LNCaP clone FGC (cell line): ENCODE measurements around the gene FOXQ1.

Experiments
- DNase-seq: peaks from one replicate; pipeline ENCODE4 v3.0.0-alpha.2; 2011; ENCODE audit warnings: low read depth
- H3K4me3 ChIP-seq: 2 replicates; pipeline ENCODE4 v1.5.1; 2011; ENCODE audit warnings: mild to moderate bottlenecking, low read depth, low read length, control low read depth
- TF ChIP-seq, protein P1 (sequence below): IDR thresholded peaks from 2 replicates; pipeline ENCODE4 v1.5.1; 2012; ENCODE audit warnings: mild to moderate bottlenecking; ENCODE audit not compliant: control insufficient read depth, insufficient read depth; ENCODE audit errors: extremely low read depth

The FOXQ1 gene

DNA sequence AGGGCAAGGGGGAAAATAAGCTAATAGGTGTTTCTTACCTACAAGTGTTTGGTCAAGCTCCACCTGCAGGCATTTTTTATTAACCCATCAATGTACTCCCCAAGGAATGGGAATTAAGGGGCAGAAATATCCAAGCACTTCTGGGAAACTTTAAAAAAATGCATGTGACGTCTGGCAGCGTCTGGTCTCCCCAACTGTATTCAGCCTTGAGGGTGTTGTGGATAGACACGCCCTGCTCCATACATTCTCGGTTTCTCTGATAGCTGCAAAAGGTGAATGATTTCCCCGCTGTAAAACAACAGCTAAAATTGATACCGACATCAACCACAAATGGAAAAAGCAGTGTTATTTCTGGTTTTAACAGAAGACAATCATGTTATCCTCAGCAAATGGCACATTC is 2.5 kb upstream of the FOXQ1 start:
- TF ChIP-seq, protein P1, sequence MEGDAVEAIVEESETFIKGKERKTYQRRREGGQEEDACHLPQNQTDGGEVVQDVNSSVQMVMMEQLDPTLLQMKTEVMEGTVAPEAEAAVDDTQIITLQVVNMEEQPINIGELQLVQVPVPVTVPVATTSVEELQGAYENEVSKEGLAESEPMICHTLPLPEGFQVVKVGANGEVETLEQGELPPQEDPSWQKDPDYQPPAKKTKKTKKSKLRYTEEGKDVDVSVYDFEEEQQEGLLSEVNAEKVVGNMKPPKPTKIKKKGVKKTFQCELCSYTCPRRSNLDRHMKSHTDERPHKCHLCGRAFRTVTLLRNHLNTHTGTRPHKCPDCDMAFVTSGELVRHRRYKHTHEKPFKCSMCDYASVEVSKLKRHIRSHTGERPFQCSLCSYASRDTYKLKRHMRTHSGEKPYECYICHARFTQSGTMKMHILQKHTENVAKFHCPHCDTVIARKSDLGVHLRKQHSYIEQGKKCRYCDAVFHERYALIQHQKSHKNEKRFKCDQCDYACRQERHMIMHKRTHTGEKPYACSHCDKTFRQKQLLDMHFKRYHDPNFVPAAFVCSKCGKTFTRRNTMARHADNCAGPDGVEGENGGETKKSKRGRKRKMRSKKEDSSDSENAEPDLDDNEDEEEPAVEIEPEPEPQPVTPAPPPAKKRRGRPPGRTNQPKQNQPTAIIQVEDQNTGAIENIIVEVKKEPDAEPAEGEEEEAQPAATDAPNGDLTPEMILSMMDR: no peak
- no peak for DNase-seq
- H3K4me3 ChIP-seq: no peak overlapping the region

DNA sequence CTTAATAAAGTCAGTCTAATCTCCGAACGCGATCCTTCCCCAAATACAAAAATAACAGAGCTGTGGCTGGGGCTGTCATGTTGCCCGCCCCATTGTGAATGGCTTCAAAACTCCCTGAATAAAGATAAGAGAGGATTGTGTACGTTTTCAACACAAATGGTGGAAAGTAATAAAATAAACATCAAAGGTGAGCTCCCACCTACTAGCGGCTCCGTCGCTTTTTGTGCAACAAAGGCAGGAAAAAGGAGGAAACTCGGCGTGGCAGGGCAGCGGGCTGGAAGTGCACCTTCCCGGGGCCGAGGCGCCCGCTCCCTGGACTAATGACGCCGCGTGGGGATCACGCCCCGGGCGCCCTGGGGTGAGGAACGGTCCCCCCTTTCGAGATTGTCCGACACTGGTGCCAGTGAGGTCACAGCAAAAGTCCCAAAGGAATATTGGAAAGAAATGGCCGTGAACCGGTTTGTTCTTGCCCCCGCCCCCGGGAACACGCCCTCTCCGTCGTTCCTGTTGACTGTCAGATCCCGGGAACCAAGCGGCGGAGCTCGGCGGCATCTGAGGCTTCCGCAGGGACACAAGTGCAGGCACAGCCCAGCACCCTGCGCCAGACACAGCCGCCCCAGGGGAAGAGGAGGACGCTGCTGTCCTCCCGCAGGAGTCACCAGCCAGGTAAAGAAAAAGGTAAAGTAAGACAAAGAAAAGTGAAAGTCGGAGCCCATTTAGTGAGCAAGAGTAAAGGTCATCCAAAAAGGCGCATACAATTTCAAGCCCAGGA is 1.1 kb upstream of the FOXQ1 start:
- H3K4me3 ChIP-seq: peak overlapping the region; percentile 46
- TF ChIP-seq, protein P1: no peak
- no peak for DNase-seq

DNA sequence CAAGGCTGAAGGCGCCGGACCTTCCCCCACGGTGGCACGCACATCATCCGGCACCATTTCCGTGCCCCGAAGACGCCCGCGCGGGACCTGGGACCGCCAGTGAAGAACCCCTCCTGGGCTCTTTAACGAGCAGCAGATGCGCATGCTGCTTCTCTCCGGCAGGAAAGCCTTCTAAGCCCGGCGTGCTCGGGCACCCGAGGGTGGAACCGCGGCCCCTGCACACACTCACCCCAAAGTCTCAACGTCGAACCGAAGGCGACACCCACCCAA is 240 bp downstream of the FOXQ1 start:
- no peak for DNase-seq
- TF ChIP-seq, protein P1: no peak
- peak overlapping the region; percentile 46 for H3K4me3 ChIP-seq

DNA sequence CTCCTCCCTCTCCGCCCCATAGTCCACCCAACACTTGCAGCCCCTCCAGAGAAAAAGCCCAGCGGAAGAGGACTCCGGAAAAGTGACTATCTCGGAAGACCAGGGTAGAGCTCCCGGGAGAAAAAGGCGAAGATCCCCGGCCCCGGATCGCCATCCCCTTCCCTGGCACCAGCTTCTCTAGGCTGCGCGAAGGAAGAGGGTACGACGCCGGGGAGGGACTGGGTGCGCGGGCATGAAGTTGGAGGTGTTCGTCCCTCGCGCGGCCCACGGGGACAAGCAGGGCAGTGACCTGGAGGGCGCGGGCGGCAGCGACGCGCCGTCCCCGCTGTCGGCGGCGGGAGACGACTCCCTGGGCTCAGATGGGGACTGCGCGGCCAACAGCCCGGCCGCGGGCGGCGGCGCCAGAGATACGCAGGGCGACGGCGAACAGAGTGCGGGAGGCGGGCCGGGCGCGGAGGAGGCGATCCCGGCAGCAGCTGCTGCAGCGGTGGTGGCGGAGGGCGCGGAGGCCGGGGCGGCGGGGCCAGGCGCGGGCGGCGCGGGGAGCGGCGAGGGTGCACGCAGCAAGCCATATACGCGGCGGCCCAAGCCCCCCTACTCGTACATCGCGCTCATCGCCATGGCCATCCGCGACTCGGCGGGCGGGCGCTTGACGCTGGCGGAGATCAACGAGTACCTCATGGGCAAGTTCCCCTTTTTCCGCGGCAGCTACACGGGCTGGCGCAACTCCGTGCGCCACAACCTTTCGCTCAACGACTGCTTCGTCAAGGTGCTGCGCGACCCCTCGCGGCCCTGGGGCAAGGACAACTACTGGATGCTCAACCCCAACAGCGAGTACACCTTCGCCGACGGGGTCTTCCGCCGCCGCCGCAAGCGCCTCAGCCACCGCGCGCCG is 822 bp downstream of the FOXQ1 start:
- no peak for DNase-seq
- TF ChIP-seq, protein P1: peak; percentile 29
- H3K4me3 ChIP-seq: no peak overlapping the region; the same call in 1 of the 2 replicates

DNA sequence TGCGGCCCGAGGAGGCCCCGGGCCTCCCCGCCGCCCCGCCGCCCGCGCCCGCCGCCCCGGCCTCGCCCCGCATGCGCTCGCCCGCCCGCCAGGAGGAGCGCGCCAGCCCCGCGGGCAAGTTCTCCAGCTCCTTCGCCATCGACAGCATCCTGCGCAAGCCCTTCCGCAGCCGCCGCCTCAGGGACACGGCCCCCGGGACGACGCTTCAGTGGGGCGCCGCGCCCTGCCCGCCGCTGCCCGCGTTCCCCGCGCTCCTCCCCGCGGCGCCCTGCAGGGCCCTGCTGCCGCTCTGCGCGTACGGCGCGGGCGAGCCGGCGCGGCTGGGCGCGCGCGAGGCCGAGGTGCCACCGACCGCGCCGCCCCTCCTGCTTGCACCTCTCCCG is 1.5 kb downstream of the FOXQ1 start:
- TF ChIP-seq, protein P1: no peak
- H3K4me3 ChIP-seq: no peak overlapping the region
- DNase-seq: no peak

DNA sequence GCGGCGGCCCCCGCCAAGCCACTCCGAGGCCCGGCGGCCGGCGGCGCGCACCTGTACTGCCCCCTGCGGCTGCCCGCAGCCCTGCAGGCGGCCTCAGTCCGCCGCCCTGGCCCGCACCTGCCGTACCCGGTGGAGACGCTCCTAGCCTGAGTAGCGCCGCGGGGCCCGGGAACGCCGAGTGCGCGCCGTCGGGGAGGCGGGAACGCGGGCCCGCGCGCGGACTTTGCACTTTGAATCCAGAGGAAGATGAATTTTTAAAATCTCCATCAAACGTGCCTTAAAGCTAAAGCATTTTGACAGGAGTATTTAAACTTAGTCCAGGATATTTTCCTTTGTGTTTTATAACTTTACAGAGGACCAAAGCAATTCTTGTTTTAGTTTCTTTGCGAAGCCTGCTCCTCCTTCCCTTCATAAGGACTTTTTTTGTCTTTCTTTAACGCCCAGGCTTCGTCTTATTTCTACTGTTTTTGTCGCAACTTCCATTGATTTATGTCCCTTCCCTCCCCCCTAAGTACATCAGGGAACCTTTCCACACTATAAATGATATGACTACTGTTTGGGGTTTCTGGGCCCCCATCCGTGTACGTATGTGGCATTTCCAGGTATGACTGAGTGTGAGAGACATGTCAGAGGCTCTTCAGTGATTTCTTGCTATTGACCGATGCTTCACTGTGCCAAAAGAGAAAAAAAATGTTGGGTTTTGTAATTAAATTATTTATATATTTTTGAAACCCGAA is 2.0 kb downstream of the FOXQ1 start:
- no peak overlapping the region for H3K4me3 ChIP-seq
- TF ChIP-seq, protein P1: peak; percentile 65
- DNase-seq: no peak
